Right renal pelvis (tissue), 4 donors: Measurements from ENCODE around the gene GUF1. TPM values are rescaled to one million over a fixed set of nuclear protein-coding genes. Genes with fewer than 3 reads are reported as not detected.

Experiments
- DNase-seq, 4 donors: peaks; one replicate each; pipeline ENCODE4 v3.0.0-alpha.2; 2013; ENCODE audit warnings: low read depth in 4 of 4, low spot score in 3 of 4, missing footprints in 1 of 4
- polyA plus RNA-seq, 4 donors: library from polyadenylated mRNA; unstranded; fragments of 120-200 nt; gene quantifications; one replicate each; pipeline ENCODE4 v1.2.1, GENCODE V29; 2013; ENCODE audit not compliant: insufficient read length in 4 of 4

The GUF1 gene
- 10 to 100 TPM; 25.9 to 33.1 (median 31.2) TPM for polyA plus RNA-seq

GRCh38 chr4:44678094-44679041 is at the start of gene GUF1:
Gene GUF1 (plus strand): TSS chr4:44678420. CDS start chr4:44678623, 203 bp downstream.
- DNase-seq: peak; percentile 82 to 87 (median 84)

GRCh38 chr4:44629280-44629866 is 48.8 kb upstream of the GUF1 start:
- peak; percentile 22 to 32 (median 28) for DNase-seq

GRCh38 chr4:44632089-44632488 is 46.1 kb upstream of the GUF1 start:
- no peak for DNase-seq

GRCh38 chr4:44632733-44633132 is 45.5 kb upstream of the GUF1 start:
- no peak for DNase-seq

GRCh38 chr4:44638091-44638490 is 40.1 kb upstream of the GUF1 start:
- no peak for DNase-seq

- DNase-seq: no peak
Measured at GRCh38 chr4:44646151-44646550, 32.1 kb upstream of the GUF1 start.

GRCh38 chr4:44651425-44651824 is 26.8 kb upstream of the GUF1 start, which contains the start of gene YIPF7:
Gene YIPF7 (minus strand): TSS chr4:44651625. CDS start chr4:44650100, 1,525 bp downstream.
- no peak for DNase-seq

GRCh38 chr4:44652002-44652401 is 26.2 kb upstream of the GUF1 start:
- no peak for DNase-seq

- no peak for DNase-seq
Measured at GRCh38 chr4:44660396-44660795, 17.8 kb upstream of the GUF1 start.

GRCh38 chr4:44661940-44662622 is 16.1 kb upstream of the GUF1 start:
- no peak for DNase-seq

GRCh38 chr4:44662623-44663005 is 15.6 kb upstream of the GUF1 start:
- DNase-seq: no peak

- no peak for DNase-seq
Measured at GRCh38 chr4:44663539-44664263, 14.5 kb upstream of the GUF1 start.

GRCh38 chr4:44668526-44668925 is 9.7 kb upstream of the GUF1 start:
- no peak for DNase-seq

GRCh38 chr4:44670506-44671199 is 7.6 kb upstream of the GUF1 start:
- no peak for DNase-seq

GRCh38 chr4:44671636-44672035 is 6.6 kb upstream of the GUF1 start:
- no peak for DNase-seq

- no peak for DNase-seq
Measured at GRCh38 chr4:44674471-44674870, 3.7 kb upstream of the GUF1 start.

- DNase-seq: no peak
Measured at GRCh38 chr4:44675366-44675765, 2.9 kb upstream of the GUF1 start.

GRCh38 chr4:44679060-44679459 is 840 bp downstream of the GUF1 start:
- peak in 1 of 4 donors; percentile 3 for DNase-seq

- DNase-seq: no peak
Measured at GRCh38 chr4:44684648-44685047, 6.4 kb downstream of the GUF1 start.

GRCh38 chr4:44700427-44700826 is 22.2 kb downstream of the GUF1 start:
- no peak for DNase-seq
